OCI-LY1 (cell line): Measurements from ENCODE around the gene GALNTL6.

ENCODE experiments used
- H2AFZ ChIP-seq: fragments of 200-600 bp; sonication (generic), shearing (Covaris generic); 2 replicates; pipeline ENCODE4 v1.6.0; 2014; ENCODE audit warnings: antibody characterized with exemption, mild to moderate bottlenecking, low read length
- H3F3A ChIP-seq: fragments of 200-600 bp; sonication (generic), shearing (Covaris generic); 2 replicates; pipeline ENCODE4 v1.6.0; 2014; ENCODE audit warnings: mild to moderate bottlenecking, antibody characterized with exemption, low read length, moderate library complexity; ENCODE audit not compliant: insufficient read depth
- H3K27ac ChIP-seq: fragments of 200-600 bp; sonication (generic); 2 replicates; pipeline ENCODE4 v1.5.1; 2014; ENCODE audit warnings: low read length, mixed run types, mild to moderate bottlenecking, low read depth; ENCODE audit not compliant: poor library complexity, severe bottlenecking
- H3K27me3 ChIP-seq: fragments of 200-600 bp; sonication (generic); 2 replicates; pipeline ENCODE4 v1.6.0; 2014; ENCODE audit warnings: antibody characterized with exemption, mild to moderate bottlenecking, low read length, moderate library complexity; ENCODE audit not compliant: insufficient read depth
- H3K36me3 ChIP-seq: fragments of 200-600 bp; sonication (generic); 2 replicates; pipeline ENCODE4 v1.6.1; 2014; ENCODE audit warnings: mild to moderate bottlenecking, antibody characterized with exemption, low read length, moderate library complexity, mixed read lengths; ENCODE audit not compliant: insufficient read depth
- H3K4me1 ChIP-seq: fragments of 200-600 bp; sonication (generic); 2 replicates; pipeline ENCODE4 v1.5.1; 2014; ENCODE audit warnings: mild to moderate bottlenecking, low read length, moderate library complexity; ENCODE audit not compliant: insufficient read depth, severe bottlenecking
- H3K4me2 ChIP-seq: fragments of 200-600 bp; sonication (generic), shearing (Covaris generic); 2 replicates; pipeline ENCODE4 v1.6.1; 2014; ENCODE audit warnings: low read length
- H3K4me3 ChIP-seq: fragments of 200-600 bp; sonication (generic); 2 replicates; pipeline ENCODE4 v1.5.1; 2014; ENCODE audit warnings: low read length, low read depth, mild to moderate bottlenecking, mixed read lengths; ENCODE audit not compliant: poor library complexity, severe bottlenecking
- H3K79me2 ChIP-seq: fragments of 200-600 bp; shearing (Covaris generic); 2 replicates; pipeline ENCODE4 v1.6.1; 2016; ENCODE audit warnings: mixed run types, low read length, mixed read lengths; ENCODE audit not compliant: insufficient read depth
- H3K9ac ChIP-seq: fragments of 200-600 bp; sonication (generic), shearing (Covaris generic); 2 replicates; pipeline ENCODE4 v1.6.1; 2014; ENCODE audit warnings: mild to moderate bottlenecking, low read length, mixed read lengths
- H3K9me2 ChIP-seq: fragments of 200-600 bp; sonication (generic), shearing (Covaris generic); 2 replicates; pipeline ENCODE4 v1.6.1; 2014; ENCODE audit warnings: low read depth, mild to moderate bottlenecking, low read length, mixed read lengths
- H3K9me3 ChIP-seq: fragments of 200-600 bp; shearing (Covaris generic); 2 replicates; pipeline ENCODE4 v1.6.1; 2014; ENCODE audit warnings: low read length, mixed read lengths
- H4K20me1 ChIP-seq: fragments of 200-600 bp; sonication (generic), shearing (Covaris generic); 2 replicates; pipeline ENCODE4 v1.6.0; 2016; ENCODE audit warnings: mild to moderate bottlenecking, low read length; ENCODE audit not compliant: insufficient read depth
- CTCF ChIP-seq: fragments of 200-600 bp; sonication (generic), shearing (Covaris generic); IDR thresholded peaks from 2 replicates; pipeline ENCODE4 v1.5.1; 2017; ENCODE audit warnings: mild to moderate bottlenecking, antibody characterized with exemption, low read length, moderate library complexity, mixed read lengths
- EZH2 ChIP-seq: fragments of 200-600 bp; sonication (generic), shearing (Covaris generic); IDR thresholded peaks from 2 replicates; pipeline ENCODE4 v1.8.0; 2017; ENCODE audit warnings: borderline replicate concordance, mixed run types, mild to moderate bottlenecking, antibody characterized with exemption, low read length, moderate library complexity, mixed read lengths

GALNTL6 gene

GRCh38 chr4:172256820-172257219, 443.6 kb downstream of the GALNTL6 start:
- no peaks in the 10 kb centered on the region for H3K9me3 ChIP-seq
- H3K27ac ChIP-seq, result no peak overlapping the region
- no peaks in the 10 kb centered on the region for H4K20me1 ChIP-seq
- TF ChIP-seq CTCF, result no peak
- TF ChIP-seq EZH2, result no peak
- H3K79me2 ChIP-seq, result no peaks in the 10 kb centered on the region
- H3K9ac ChIP-seq, result no peak overlapping the region
- H3K4me2 ChIP-seq, result no peak overlapping the region
- H3K4me1 ChIP-seq, result no peaks in the 10 kb centered on the region
- H2AFZ ChIP-seq, result no peak overlapping the region
- H3K4me3 ChIP-seq, result no peak overlapping the region
- no peaks in the 10 kb centered on the region for H3F3A ChIP-seq
- no peaks in the 10 kb centered on the region for H3K27me3 ChIP-seq
- no peaks in the 10 kb centered on the region for H3K9me2 ChIP-seq
- no peaks in the 10 kb centered on the region for H3K36me3 ChIP-seq

GRCh38 chr4:172270397-172270796, 457.2 kb downstream of the GALNTL6 start:
- H2AFZ ChIP-seq, result no peak overlapping the region
- H3K4me1 ChIP-seq, result no peaks in the 10 kb centered on the region
- no peaks in the 10 kb centered on the region for H3K9me2 ChIP-seq
- no peak overlapping the region for H3K27ac ChIP-seq
- TF ChIP-seq EZH2 (no peak), CTCF (no peak)
- no peaks in the 10 kb centered on the region for H3F3A ChIP-seq
- no peaks in the 10 kb centered on the region for H3K27me3 ChIP-seq
- no peaks in the 10 kb centered on the region for H3K9me3 ChIP-seq
- H3K4me3 ChIP-seq, result no peak overlapping the region
- no peaks in the 10 kb centered on the region for H4K20me1 ChIP-seq
- no peak overlapping the region for H3K9ac ChIP-seq
- no peak overlapping the region for H3K4me2 ChIP-seq
- no peaks in the 10 kb centered on the region for H3K79me2 ChIP-seq
- H3K36me3 ChIP-seq, result no peaks in the 10 kb centered on the region

- Histone ChIP-seq H2AFZ (no peak overlapping the region), H3F3A (no peaks in the 10 kb centered on the region), H3K9me3 (no peaks in the 10 kb centered on the region), H3K79me2 (no peaks in the 10 kb centered on the region), H3K27ac (no peak overlapping the region), H3K27me3 (no peaks in the 10 kb centered on the region), H3K9me2 (no peaks in the 10 kb centered on the region), H3K4me1 (no peaks in the 10 kb centered on the region), H3K36me3 (no peaks in the 10 kb centered on the region), H3K4me2 (no peak overlapping the region), H3K4me3 (no peak overlapping the region), H3K9ac (no peak overlapping the region), H4K20me1 (no peaks in the 10 kb centered on the region)
- TF ChIP-seq CTCF (no peak), EZH2 (no peak)
These were observed 473.9 kb downstream of the GALNTL6 start for GRCh38 chr4:172287117-172287516.
